ENCODE measurements around the gene PNPLA3.
"Not testable (repeated sequence)": the region's sequence is repeated elsewhere in the genome, so short reads cannot be mapped to it uniquely, and the experiment has no call there.

DNA sequence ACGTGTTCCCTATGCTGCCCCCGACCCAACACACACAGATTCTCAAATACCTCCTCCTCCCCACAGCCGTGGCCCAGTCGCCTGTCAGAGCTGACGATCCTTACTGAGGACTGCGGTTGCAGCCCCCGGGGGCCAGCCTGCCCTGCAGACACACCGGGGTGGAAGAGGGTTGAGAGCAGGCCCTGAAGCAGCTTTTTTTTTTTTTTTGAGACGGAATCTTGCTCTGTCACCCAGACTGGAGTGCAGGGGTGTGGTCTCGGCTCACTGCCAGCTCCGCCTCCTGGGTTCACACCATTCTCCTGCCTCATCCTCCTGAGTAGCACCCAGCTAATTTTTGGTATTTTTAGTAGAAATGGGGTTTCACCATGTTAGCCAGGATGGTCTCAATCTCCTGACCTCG, 20.6 kb upstream of the PNPLA3 start:
- TF ChIP-seq, protein P1, sequence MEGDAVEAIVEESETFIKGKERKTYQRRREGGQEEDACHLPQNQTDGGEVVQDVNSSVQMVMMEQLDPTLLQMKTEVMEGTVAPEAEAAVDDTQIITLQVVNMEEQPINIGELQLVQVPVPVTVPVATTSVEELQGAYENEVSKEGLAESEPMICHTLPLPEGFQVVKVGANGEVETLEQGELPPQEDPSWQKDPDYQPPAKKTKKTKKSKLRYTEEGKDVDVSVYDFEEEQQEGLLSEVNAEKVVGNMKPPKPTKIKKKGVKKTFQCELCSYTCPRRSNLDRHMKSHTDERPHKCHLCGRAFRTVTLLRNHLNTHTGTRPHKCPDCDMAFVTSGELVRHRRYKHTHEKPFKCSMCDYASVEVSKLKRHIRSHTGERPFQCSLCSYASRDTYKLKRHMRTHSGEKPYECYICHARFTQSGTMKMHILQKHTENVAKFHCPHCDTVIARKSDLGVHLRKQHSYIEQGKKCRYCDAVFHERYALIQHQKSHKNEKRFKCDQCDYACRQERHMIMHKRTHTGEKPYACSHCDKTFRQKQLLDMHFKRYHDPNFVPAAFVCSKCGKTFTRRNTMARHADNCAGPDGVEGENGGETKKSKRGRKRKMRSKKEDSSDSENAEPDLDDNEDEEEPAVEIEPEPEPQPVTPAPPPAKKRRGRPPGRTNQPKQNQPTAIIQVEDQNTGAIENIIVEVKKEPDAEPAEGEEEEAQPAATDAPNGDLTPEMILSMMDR (IDR thresholded peaks at IDR 0.05) = not testable (repeated sequence)
- not testable (repeated sequence) for TF ChIP-seq CDX4 (CRISPR knock-in tag; IDR thresholded peaks at IDR 0.05; ENCODE audit: borderline replicate concordance); CBFB (CRISPR knock-in tag; IDR thresholded peaks at IDR 0.05; ENCODE audit: low read depth); KAT7 (CRISPR knock-in tag; IDR thresholded peaks at IDR 0.05; ENCODE audit: borderline replicate concordance); ERG (CRISPR knock-in tag; IDR thresholded peaks at IDR 0.05); RORB (CRISPR knock-in tag; IDR thresholded peaks at IDR 0.05); MAX (CRISPR knock-in tag; IDR thresholded peaks at IDR 0.05); SMAD4 (CRISPR knock-in tag; IDR thresholded peaks at IDR 0.05); ZNF512 (CRISPR knock-in tag; IDR thresholded peaks at IDR 0.05; ENCODE audit: borderline replicate concordance); ATF1 (CRISPR knock-in tag; IDR thresholded peaks at IDR 0.05)
- TF ChIP-seq, protein P2, sequence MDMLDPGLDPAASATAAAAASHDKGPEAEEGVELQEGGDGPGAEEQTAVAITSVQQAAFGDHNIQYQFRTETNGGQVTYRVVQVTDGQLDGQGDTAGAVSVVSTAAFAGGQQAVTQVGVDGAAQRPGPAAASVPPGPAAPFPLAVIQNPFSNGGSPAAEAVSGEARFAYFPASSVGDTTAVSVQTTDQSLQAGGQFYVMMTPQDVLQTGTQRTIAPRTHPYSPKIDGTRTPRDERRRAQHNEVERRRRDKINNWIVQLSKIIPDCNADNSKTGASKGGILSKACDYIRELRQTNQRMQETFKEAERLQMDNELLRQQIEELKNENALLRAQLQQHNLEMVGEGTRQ (CRISPR knock-in tag; IDR thresholded peaks at IDR 0.05) = not testable (repeated sequence)
